Measurements from ENCODE around the gene PIK3R1. TPM values are rescaled to one million over a fixed set of nuclear protein-coding genes. Genes with fewer than 3 reads are reported as not detected.

The PIK3R1 gene
- total RNA-seq, 1 experiment from 2014 or later: 151 TPM

DNA sequence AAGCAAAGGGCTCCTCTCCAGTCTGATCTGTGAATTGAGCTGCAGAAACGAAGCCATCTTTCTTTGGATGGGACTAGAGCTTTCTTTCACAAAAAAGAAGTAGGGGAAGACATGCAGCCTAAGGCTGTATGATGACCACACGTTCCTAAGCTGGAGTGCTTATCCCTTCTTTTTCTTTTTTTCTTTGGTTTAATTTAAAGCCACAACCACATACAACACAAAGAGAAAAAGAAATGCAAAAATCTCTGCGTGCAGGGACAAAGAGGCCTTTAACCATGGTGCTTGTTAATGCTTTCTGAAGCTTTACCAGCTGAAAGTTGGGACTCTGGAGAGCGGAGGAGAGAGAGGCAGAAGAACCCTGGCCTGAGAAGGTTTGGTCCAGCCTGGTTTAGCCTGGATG, 82.1 kb downstream of the PIK3R1 start:
- Mint-ChIP-seq H3K27ac (ENCODE audit: low read depth, unreplicated experiment) (no peak overlapping the region), H3K9me3 (ENCODE audit: unreplicated experiment) (no peaks in the 10 kb centered on the region), H3K4me1 (ENCODE audit: insufficient read depth, unreplicated experiment) (peaks cover 19% of the 10 kb centered on the region), H3K36me3 (ENCODE audit: insufficient read depth, unreplicated experiment) (peaks cover 100% of the 10 kb centered on the region), H3K4me3 (ENCODE audit: unreplicated experiment) (no peak overlapping the region), H3K27me3 (ENCODE audit: insufficient read depth, unreplicated experiment) (no peaks in the 10 kb centered on the region)
- DNase-seq (ENCODE audit: unreplicated experiment): no peak
- CTCF ChIA-PET: interaction anchor here (0.7 to 5.9 kb wide), 4 partner anchors 10 to 167 kb away, joined by 3 to 33 read pairs (median 4); no protein-coding TSS in a partner anchor
- intact Hi-C loops (cut with micrococcal nuclease): no loop called here
- POLR2A ChIA-PET: interaction anchor here (0.6 to 4.1 kb wide), 4 partner anchors 10 to 1581 kb away, joined by 3 to 16 read pairs (median 4); no protein-coding TSS in a partner anchor
- BruUV-seq (replicated peaks): no TSS peak
- no peak for TF ChIP-seq CTCF (IDR thresholded peaks at IDR 0.05; ENCODE audit: unreplicated experiment)

GRCh38 chr5:68298479-68298878, 82.9 kb downstream of the PIK3R1 start:
- intact Hi-C loops (cut with micrococcal nuclease): no loop called here
- H3K9me3 Mint-ChIP-seq (ENCODE audit: unreplicated experiment): no peaks in the 10 kb centered on the region
- no TSS peak for BruUV-seq (replicated peaks)
- ChIA-PET POLR2A (interaction anchor here (0.7 to 4.1 kb wide), 7 partner anchors 11 to 1052 kb away, joined by 3 to 16 read pairs (median 4); no protein-coding TSS in a partner anchor), CTCF (interaction anchor here (1.1 to 5.9 kb wide), 4 partner anchors 11 to 164 kb away, joined by 3 to 33 read pairs (median 6); no protein-coding TSS in a partner anchor)
- TF ChIP-seq CTCF (IDR thresholded peaks at IDR 0.05; ENCODE audit: unreplicated experiment): no peak
- peaks cover 26% of the 10 kb centered on the region for H3K4me1 Mint-ChIP-seq (ENCODE audit: insufficient read depth, unreplicated experiment)
- no peak overlapping the region for H3K4me3 Mint-ChIP-seq (ENCODE audit: unreplicated experiment)
- no peak overlapping the region for H3K27ac Mint-ChIP-seq (ENCODE audit: low read depth, unreplicated experiment)
- H3K36me3 Mint-ChIP-seq (ENCODE audit: insufficient read depth, unreplicated experiment): peaks cover 100% of the 10 kb centered on the region
- no peak for DNase-seq (ENCODE audit: unreplicated experiment)
- H3K27me3 Mint-ChIP-seq (ENCODE audit: insufficient read depth, unreplicated experiment): no peaks in the 10 kb centered on the region

DNA sequence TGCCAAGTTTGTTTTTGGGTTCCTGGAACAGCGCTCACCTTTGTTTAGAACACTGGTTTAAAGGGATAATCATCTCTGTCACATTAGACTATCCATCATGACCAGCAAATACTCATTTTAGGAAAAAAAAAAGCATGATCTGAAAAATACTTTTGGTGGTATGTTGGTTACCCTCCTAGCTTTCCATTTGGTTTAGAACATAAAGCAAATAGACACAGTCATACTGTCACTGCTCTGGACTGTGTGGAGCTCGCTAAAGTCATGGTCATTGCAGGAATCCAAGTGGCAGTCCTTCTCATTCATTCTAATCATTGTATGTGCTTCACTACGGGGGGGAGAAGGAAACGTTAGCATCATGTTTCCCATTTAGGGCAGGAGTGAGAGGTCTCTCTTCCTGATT, 83.5 kb downstream of the PIK3R1 start:
- intact Hi-C loops (cut with micrococcal nuclease): no loop called here
- no TSS peak for BruUV-seq (replicated peaks)
- no peaks in the 10 kb centered on the region for H3K27me3 Mint-ChIP-seq (ENCODE audit: insufficient read depth, unreplicated experiment)
- no peak overlapping the region for H3K4me3 Mint-ChIP-seq (ENCODE audit: unreplicated experiment)
- CTCF ChIA-PET: interaction anchor here (0.7 to 5.9 kb wide), 4 partner anchors 12 to 173 kb away, joined by 5 to 33 read pairs (median 6); no protein-coding TSS in a partner anchor
- no peaks in the 10 kb centered on the region for H3K9me3 Mint-ChIP-seq (ENCODE audit: unreplicated experiment)
- POLR2A ChIA-PET: interaction anchor here (0.6 to 4.1 kb wide), 6 partner anchors 10 to 1053 kb away, joined by 3 to 16 read pairs (median 6); no protein-coding TSS in a partner anchor
- H3K36me3 Mint-ChIP-seq (ENCODE audit: insufficient read depth, unreplicated experiment): peaks cover 100% of the 10 kb centered on the region
- H3K27ac Mint-ChIP-seq (ENCODE audit: low read depth, unreplicated experiment): peak overlapping the region; percentile 5
- DNase-seq (ENCODE audit: unreplicated experiment): no peak
- no peak for TF ChIP-seq CTCF (IDR thresholded peaks at IDR 0.05; ENCODE audit: unreplicated experiment)
- peaks cover 27% of the 10 kb centered on the region for H3K4me1 Mint-ChIP-seq (ENCODE audit: insufficient read depth, unreplicated experiment)

DNA sequence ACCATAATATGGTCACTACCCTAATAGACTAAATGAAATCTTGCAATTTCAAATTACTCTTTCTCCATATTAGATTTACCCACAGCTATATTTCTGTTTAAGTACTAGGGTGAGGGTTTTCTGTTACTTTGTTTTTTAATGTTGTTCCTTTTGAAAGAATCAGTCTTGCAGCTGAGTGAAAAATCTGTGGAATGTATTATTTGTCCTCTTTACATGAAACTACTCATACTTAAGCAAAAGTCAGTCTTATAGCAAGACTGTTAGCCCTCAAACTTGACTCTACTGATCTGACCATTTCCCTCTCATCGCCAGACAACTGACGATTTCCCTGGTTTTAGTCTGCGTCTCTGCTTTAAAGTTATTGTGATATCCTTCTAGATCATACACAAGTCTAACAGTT, 84.0 kb downstream of the PIK3R1 start:
- DNase-seq (ENCODE audit: unreplicated experiment): no peak
- no peak for TF ChIP-seq CTCF (IDR thresholded peaks at IDR 0.05; ENCODE audit: unreplicated experiment)
- Mint-ChIP-seq H3K27ac (ENCODE audit: low read depth, unreplicated experiment) (peak overlapping the region; percentile 5), H3K9me3 (ENCODE audit: unreplicated experiment) (no peaks in the 10 kb centered on the region), H3K27me3 (ENCODE audit: insufficient read depth, unreplicated experiment) (no peaks in the 10 kb centered on the region), H3K4me1 (ENCODE audit: insufficient read depth, unreplicated experiment) (peaks cover 27% of the 10 kb centered on the region), H3K36me3 (ENCODE audit: insufficient read depth, unreplicated experiment) (peaks cover 100% of the 10 kb centered on the region), H3K4me3 (ENCODE audit: unreplicated experiment) (no peak overlapping the region)
- intact Hi-C loops (cut with micrococcal nuclease): no loop called here
- BruUV-seq (replicated peaks): no TSS peak
- POLR2A ChIA-PET: interaction anchor here (0.6 to 4.1 kb wide), 7 partner anchors 9 to 1053 kb away, joined by 3 to 16 read pairs (median 4); no protein-coding TSS in a partner anchor
- CTCF ChIA-PET: interaction anchor here (0.7 to 5.9 kb wide), 4 partner anchors 12 to 172 kb away, joined by 5 to 33 read pairs (median 6); no protein-coding TSS in a partner anchor

Measured in MCF 10A (cell line).